Activated B cell treated with CpG ODN at 0.5 μM for 24 hours (primary cell): ENCODE results near the gene ASPRV1. TPM values are rescaled to one million over a fixed set of nuclear protein-coding genes. Genes with fewer than 3 reads are reported as not detected.
"Not testable (repeated sequence)": the region's sequence is repeated elsewhere in the genome, so short reads cannot be mapped to it uniquely, and the experiment has no call there.

Experiments
- ATAC-seq: fragments of 200-7000 bp; cut with Tn5 transposase; one replicate; pipeline ENCODE4 v1.10.0; 2021; ENCODE audit warnings: low read depth, mild to moderate bottlenecking, moderate library complexity
- CTCF ChIA-PET: fragments of 350-600 bp; sonication (Branson Sonifier 250); formaldehyde crosslinking; loops from one replicate; lab custom pipeline; 2021; ENCODE audit warnings: antibody characterized with exemption; lab: Charles Lee
- POLR2A ChIA-PET: fragments of 350-600 bp; sonication (Branson Sonifier 250); formaldehyde crosslinking; loops from one replicate; lab custom pipeline; 2021; ENCODE audit warnings: antibody characterized with exemption; lab: Charles Lee
- DNase-seq: peaks from one replicate; pipeline ENCODE4 v3.0.0; 2022
- H3K27ac Mint-ChIP-seq: one replicate; pipeline ENCODE4 v1.8.0; 2020; ENCODE audit warnings: mixed read lengths
- H3K27me3 Mint-ChIP-seq: one replicate; pipeline ENCODE4 v1.8.0; 2021; ENCODE audit warnings: mixed read lengths
- H3K36me3 Mint-ChIP-seq: one replicate; pipeline ENCODE4 v1.8.0; 2021; ENCODE audit warnings: low read depth, mixed read lengths
- H3K4me1 Mint-ChIP-seq: one replicate; pipeline ENCODE4 v1.8.0; 2021; ENCODE audit warnings: mixed read lengths
- H3K4me3 Mint-ChIP-seq: one replicate; pipeline ENCODE4 v1.8.0; 2020; ENCODE audit warnings: mild to moderate bottlenecking, mixed read lengths
- H3K9me3 Mint-ChIP-seq: one replicate; pipeline ENCODE4 v1.8.0; 2020; ENCODE audit warnings: mixed read lengths
- CTCF ChIP-seq: fragments of 200-600 bp; IDR thresholded peaks from one replicate; pipeline ENCODE4 v1.8.0; 2022; ENCODE audit warnings: antibody characterized with exemption, mild to moderate bottlenecking
- intact Hi-C: fragments of 100-400 bp; cut with micrococcal nuclease; formaldehyde crosslinking; loops from one replicate; pipeline ENCODE4 v1.15.1; 2024
- total RNA-seq: library from RNA; stranded (reverse); gene quantifications from 2 replicates; pipeline ENCODE4 v1.2.3, GENCODE V29; 2022

ASPRV1 gene
- total RNA-seq, 1 donor from 2014 or later = 0.47 TPM

GRCh38 chr2:70006447-70006784 lies 45.0 kb upstream of the ASPRV1 start:
- POLR2A ChIA-PET = no interaction called here
- Mint-ChIP-seq H3K36me3 (peaks cover 3% of the 10 kb centered on the region), H3K27ac (no peak overlapping the region), H3K9me3 (no peaks in the 10 kb centered on the region), H3K27me3 (no peaks in the 10 kb centered on the region), H3K4me1 (peaks cover 17% of the 10 kb centered on the region), H3K4me3 (no peak overlapping the region)
- TF ChIP-seq CTCF = no peak
- ATAC-seq = no peak
- no peak for DNase-seq
- intact Hi-C loops = no loop called here
- CTCF ChIA-PET = no interaction called here

GRCh38 chr2:70005752-70006446 lies 44.5 kb upstream of the ASPRV1 start:
- H3K27ac Mint-ChIP-seq = no peak overlapping the region
- no peak overlapping the region for H3K4me3 Mint-ChIP-seq
- peaks cover 17% of the 10 kb centered on the region for H3K4me1 Mint-ChIP-seq
- no peaks in the 10 kb centered on the region for H3K9me3 Mint-ChIP-seq
- H3K27me3 Mint-ChIP-seq = no peaks in the 10 kb centered on the region
- TF ChIP-seq CTCF = no peak
- POLR2A ChIA-PET = no interaction called here
- CTCF ChIA-PET = no interaction called here
- intact Hi-C loops = no loop called here
- DNase-seq (no peak), ATAC-seq (no peak)
- no peaks in the 10 kb centered on the region for H3K36me3 Mint-ChIP-seq

- ChIA-PET CTCF (no interaction called here), POLR2A (no interaction called here)
- no peaks in the 10 kb centered on the region for H3K9me3 Mint-ChIP-seq
- no peak overlapping the region for H3K4me3 Mint-ChIP-seq
- no peak overlapping the region for H3K27ac Mint-ChIP-seq
- no peaks in the 10 kb centered on the region for H3K36me3 Mint-ChIP-seq
- intact Hi-C loops = no loop called here
- peaks cover 10% of the 10 kb centered on the region for H3K4me1 Mint-ChIP-seq
- no peaks in the 10 kb centered on the region for H3K27me3 Mint-ChIP-seq
- no peak for TF ChIP-seq CTCF
- DNase-seq = no peak
- ATAC-seq = no peak
Measured at GRCh38 chr2:70005216-70005615, 43.8 kb upstream of the ASPRV1 start.

DNA sequence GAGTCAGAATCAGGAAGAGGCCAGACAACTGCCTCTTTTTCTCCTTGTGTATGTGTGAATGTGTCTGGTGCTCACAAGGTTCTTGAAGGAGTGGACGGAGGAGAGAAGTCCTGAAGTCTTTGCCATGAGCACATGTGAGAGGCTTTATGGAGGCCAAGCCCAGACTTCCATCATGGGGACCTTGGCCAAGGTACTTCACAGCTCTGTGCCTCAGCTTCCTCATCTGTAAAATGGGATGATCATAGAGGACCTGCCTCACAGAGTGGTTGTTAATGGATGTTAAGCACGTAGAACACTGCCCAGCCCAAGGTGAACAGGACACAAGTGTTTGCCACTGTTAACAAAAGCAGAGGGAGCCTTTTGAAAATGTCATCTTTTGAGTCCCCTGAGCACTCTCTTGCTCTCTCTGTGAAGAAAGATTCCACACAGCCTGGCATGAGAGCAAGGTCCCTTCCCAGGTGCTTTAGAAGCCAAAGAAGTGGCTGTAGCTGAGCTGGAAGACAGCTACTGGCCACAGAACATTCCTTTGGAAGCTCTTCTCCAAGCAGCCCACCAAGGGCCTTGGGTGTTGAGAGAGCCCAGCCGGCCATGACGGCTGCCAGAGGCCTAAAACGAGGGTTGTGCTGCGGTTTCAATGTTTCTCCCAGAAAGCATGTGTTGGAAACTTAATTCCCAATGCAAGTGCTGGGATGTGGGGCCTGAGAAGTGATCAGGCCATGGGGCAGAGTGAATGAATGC lies 41.8 kb upstream of the ASPRV1 start:
- ChIA-PET CTCF (no interaction called here), POLR2A (no interaction called here)
- no peaks in the 10 kb centered on the region for H3K27me3 Mint-ChIP-seq
- H3K4me3 Mint-ChIP-seq = no peak overlapping the region
- DNase-seq (no peak), ATAC-seq (no peak)
- no peaks in the 10 kb centered on the region for H3K36me3 Mint-ChIP-seq
- intact Hi-C loops = no loop called here
- H3K4me1 Mint-ChIP-seq = peaks cover 6% of the 10 kb centered on the region
- no peak for TF ChIP-seq CTCF
- H3K9me3 Mint-ChIP-seq = no peaks in the 10 kb centered on the region
- H3K27ac Mint-ChIP-seq = no peak overlapping the region

GRCh38 chr2:70002241-70002899 lies 40.9 kb upstream of the ASPRV1 start:
- POLR2A ChIA-PET = interaction anchor here (0.6 kb wide), 1 partner anchor 138 kb away, joined by 5 read pairs; no protein-coding TSS in a partner anchor
- Mint-ChIP-seq H3K27me3 (no peaks in the 10 kb centered on the region), H3K4me1 (peaks cover 6% of the 10 kb centered on the region), H3K36me3 (no peaks in the 10 kb centered on the region), H3K27ac (no peak overlapping the region), H3K4me3 (no peak overlapping the region), H3K9me3 (no peaks in the 10 kb centered on the region)
- no peak for ATAC-seq
- intact Hi-C loops = no loop called here
- DNase-seq = no peak
- CTCF ChIA-PET = no interaction called here
- no peak for TF ChIP-seq CTCF

DNA sequence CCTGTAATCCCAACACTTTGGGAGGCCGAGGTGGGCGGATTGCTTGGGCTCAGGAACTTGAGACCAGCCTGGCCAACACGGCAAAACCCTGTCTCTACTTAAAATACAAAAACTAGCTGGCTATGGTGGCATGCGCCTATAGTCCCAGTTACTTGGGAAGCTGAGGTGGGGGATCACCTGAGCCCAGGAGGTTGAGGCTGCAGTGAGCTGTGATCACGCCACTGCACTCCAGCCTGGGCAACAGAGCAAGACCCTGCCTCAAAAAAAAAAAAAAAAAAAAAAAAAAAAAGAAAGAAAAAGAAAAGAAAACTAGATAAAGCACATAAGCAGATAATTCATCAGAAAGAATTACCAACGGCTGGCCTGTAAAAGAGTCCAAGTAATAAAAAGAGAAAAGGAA lies 39.1 kb upstream of the ASPRV1 start:
- H3K4me1 Mint-ChIP-seq, CTCF ChIA-PET, H3K4me3 Mint-ChIP-seq, H3K36me3 Mint-ChIP-seq, DNase-seq, intact Hi-C loops, POLR2A ChIA-PET, H3K9me3 Mint-ChIP-seq, H3K27ac Mint-ChIP-seq, ATAC-seq, H3K27me3 Mint-ChIP-seq: not testable (repeated sequence)
